NCI-H69 (cell line): ENCODE data around the gene PLCB1.

Experiments used
- DNase-seq: peaks from one replicate; lab custom pipeline; 2025; lab: John Stamatoyannopoulos, UW

Gene PLCB1

DNA sequence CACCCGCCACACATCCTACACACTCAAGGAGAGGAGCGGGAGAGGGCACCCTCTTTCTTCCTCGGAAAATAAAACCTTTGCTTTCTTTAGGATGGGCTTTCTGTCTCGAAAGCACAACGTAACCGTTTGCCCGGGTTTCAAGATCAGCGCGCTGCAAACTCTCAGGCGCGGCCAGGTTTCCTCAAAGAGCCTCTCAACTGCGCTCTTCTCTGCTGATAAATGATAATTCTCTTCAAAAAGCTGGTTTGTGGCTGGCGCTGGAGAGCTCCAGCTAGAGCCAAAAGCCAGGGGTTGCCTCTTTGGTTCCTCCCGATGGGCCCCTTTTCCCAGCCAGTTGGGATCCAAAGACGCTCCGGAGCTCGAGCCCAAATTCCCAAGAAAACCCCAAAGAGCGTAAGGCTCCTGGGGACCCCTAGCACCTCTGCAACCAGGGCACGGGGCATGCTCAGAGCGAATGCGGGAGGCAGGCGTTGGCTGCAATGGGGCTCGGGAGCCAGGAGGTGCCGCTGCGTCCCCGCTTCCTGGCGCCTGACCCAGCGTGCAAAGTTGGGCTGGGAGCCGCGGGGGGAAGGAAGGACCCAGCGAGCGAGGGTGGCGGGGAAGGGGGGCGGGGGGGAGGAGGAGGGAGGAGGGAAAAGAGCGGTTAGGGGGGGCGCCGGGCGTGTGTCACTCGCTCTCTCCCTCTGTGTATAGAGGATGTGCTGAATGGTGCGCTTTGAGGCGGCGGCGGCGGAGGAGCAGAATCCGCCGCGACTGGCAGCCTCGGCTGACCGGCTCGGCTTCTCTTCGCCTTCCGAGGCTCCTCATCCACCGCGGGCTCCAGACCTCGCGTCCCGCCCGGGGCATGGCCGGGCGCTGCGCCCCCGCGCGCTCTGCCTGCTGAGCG lies at the start of gene PLCB1:
TSS of gene PLCB1 (plus strand) at position 669 of the 886 bp plus-strand sequence. CDS start 386 bp downstream, outside the sequence.
- peak; percentile 96 for DNase-seq

GRCh38 chr20:8082989-8083388 lies 49.1 kb upstream of the PLCB1 start:
- peak; percentile 89 for DNase-seq

DNA sequence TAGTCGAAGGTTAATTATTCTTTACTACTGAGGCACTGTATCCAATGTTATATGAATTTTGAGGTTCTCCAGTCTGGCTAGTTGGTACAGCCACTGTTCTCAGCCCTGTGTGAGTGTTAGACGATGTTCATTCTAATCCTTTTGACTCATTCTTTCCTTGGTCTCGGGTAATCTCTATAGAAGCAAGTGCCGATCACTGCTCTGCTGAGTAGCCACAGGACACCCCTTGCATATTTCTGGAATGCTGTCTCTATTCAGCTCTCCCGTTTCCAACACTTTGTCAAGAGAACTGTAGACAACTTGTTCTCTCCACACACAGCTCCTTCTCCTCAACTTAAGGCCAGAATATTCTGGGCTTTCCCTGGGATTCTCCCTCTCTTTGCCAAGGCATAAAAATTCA lies 42.4 kb upstream of the PLCB1 start:
- DNase-seq = no peak

- DNase-seq = peak; percentile 69
These were observed 37.6 kb upstream of the PLCB1 start for GRCh38 chr20:8094415-8094818.

GRCh38 chr20:8094850-8095249 lies 37.2 kb upstream of the PLCB1 start:
- DNase-seq = peak; percentile 55

DNA sequence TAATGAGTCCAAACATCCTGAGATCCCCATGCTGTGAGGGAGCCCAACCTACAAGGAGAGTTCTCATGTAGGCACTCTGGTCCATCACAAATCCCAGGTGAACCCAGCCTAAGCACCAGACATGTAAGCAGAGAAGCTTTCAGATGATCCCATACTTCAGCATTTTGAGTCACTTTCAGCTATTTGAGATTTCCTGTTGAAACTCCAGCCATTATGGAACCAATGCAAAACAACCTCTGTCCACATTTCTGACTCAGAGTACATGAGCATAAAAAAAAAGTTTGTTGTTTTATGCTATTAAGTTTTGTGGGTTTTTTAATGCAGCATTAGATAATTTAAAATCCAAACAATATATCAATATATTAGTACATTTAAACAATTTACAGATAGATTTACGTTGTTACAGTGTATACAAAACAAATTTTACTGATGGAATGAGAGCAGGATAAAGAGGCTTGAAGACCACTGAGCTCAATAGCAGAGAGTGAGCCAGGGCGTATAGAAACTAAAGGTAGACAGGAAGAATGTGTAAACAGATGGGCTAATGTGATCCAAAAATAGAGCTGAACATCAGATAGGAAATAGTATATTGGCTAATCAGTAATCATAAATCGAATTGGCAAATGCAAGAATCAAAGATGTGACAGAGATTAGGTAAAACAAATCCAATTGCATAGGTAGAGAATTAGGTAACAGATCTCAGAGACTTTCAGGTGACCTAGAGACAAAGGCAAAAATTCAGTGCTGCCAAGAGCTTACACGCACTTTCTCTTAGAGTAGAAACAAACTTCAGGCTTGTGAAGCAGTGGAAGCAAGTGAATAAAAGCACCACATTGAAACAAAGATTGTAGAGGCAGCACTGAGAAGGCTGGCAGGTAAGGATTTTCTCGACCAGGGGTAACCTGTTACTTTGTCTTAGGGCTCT lies 36.2 kb upstream of the PLCB1 start:
- no peak for DNase-seq

DNA sequence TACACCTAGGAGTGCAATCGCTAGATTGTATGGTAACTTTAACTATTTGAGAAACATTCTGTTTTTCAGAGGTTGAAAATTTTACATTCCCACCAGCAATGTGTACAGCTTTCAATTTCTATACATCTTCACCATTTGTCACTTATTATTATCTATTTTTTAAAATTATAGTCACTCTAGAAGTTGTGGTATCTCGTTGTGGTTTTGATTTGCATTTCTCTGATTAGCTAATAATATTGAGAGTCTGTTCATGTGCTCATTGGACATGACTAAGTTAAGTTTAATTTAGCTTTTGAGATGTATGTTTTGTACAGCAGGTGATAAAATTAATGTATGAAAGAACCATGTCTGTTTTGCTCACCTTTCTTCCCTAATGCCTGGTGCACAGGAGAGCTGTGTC lies 34.8 kb upstream of the PLCB1 start:
- DNase-seq = no peak

DNA sequence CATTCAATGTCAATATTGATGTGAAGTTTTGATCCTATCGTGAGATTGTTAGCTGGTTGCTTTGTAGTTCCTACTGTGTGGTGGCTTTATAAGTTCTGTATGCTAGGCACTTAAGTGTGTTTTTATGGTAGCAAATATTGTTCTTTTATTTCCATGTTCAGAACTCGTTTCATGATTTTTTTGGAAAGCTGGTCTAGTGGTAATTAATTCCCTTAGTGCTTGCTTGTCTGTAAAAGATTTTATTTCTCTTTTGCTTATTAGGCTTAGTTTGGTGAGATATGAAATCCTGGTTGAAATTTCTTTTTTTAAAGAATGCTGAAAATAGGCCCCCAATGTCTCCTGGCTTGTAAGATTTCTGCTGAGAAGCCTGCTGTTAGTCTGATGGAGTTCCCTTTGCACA lies 27.8 kb upstream of the PLCB1 start:
- no peak for DNase-seq

DNA sequence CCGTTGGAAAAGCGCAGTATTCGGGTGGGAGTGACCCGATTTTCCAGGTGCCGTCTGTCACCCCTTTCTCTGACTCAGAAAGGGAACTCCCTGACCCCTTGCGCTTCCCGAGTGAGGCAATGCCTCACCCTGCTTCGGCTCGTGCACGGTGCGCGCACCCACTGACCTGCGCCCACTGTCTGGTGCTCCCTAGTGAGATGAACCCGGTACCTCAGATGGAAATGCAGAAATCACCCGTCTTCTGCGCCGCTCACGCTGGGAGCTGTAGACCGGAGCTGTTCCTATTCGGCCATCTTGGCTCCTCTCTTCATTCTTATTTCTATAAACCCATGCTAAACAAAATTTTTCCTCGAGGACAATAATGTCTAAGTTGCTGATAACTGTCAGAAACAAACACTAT lies 17.5 kb upstream of the PLCB1 start:
- peak; percentile 25 for DNase-seq

GRCh38 chr20:8115436-8115835 lies 16.6 kb upstream of the PLCB1 start:
- DNase-seq = peak; percentile 41

DNA sequence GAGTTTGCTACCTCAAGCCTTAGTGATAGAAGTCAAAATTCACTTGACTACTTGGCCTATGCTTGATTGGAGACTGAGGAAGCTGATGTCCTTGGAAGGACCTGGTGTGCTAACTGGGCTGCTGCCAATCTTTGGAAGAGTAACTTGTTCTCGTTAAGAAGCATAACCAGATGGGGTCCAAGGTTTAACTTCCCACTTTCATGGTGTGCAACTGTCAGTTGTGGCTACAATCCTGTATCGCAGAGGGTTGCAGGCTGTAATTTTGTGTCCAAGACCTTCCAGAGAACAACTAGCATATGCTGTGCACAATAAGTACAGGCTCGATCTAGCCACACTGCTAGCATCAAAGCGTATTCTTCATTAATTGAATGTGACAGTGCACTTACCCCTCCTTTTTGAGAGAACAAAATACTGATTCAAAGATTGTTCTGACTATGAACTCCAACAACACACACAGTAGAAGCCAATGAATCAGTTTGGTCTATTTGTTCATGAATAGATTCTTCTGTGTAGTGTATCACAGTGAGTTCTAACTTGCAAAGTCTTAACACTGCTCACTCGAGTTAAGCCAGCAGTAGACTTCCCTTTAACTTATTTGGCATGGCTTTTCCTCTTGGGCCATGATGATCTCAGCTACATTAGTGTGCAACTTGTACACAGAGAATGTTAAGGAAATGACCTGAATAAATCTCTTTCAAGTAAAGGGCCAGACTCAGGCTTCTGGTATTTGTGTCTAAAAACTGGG lies 15.8 kb upstream of the PLCB1 start:
- no peak for DNase-seq

GRCh38 chr20:8117636-8118035 lies 14.4 kb upstream of the PLCB1 start:
- no peak for DNase-seq

- DNase-seq = no peak
These were observed 14.0 kb upstream of the PLCB1 start for GRCh38 chr20:8118039-8118438.

GRCh38 chr20:8118760-8119159 lies 13.3 kb upstream of the PLCB1 start:
- no peak for DNase-seq

DNA sequence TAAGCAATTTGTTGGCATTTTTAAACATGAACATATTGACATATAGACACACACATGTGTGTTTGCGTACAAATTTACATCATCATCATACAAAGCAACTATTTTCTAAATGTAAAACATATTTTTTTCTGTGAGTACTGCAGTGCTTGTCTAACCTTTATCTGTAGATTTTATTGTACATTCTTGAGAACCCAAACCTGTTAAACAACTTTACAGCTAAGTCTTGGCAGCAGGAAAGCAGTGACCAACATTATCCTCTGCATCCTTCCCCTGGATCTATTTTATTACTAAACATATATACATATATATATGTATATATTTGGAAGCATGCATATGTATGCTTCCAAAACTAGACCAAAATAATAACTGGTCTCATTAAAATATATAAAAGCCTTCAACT lies 10.4 kb upstream of the PLCB1 start:
- no peak for DNase-seq

DNA sequence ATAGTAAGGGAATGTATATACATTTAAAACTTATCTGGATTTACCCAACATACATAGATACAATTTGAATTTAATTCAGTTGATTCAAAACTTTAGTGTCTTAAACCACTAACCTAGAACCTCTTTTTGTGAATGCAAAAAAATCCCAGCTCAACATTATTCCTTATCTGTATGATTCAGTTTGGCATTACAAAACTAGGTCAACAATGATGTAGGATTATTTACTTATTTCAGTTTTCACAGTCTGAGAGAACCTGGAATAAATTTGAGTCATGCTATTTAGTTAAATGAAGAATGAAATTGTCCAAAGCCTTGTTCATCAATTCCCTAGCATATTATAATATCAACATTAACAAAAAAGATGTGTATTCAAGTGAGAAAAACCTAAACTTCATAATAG lies 7.4 kb upstream of the PLCB1 start:
- DNase-seq = no peak

DNA sequence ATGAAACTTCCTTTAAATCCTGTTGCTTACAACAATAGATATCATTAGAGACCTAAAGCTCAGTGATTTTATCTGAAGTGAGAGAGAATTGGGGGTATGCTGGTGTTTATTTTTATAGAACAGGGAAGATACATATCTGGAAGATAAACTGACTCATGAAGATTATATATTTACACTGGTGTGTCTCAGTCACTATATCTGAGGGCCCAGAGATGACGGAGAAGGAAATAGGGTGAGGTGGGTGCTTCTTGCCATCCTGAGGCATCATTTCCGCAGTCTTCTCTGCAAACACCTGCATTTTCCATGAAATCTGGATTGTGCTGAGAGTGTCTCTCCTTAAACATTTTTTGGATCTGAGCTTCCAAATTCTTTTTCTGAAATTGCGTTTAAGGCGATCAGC lies 5.9 kb upstream of the PLCB1 start:
- DNase-seq = no peak

GRCh38 chr20:8126841-8127378 lies 5.2 kb upstream of the PLCB1 start:
- no peak for DNase-seq

GRCh38 chr20:8127553-8128255 lies 4.4 kb upstream of the PLCB1 start:
- no peak for DNase-seq

DNA sequence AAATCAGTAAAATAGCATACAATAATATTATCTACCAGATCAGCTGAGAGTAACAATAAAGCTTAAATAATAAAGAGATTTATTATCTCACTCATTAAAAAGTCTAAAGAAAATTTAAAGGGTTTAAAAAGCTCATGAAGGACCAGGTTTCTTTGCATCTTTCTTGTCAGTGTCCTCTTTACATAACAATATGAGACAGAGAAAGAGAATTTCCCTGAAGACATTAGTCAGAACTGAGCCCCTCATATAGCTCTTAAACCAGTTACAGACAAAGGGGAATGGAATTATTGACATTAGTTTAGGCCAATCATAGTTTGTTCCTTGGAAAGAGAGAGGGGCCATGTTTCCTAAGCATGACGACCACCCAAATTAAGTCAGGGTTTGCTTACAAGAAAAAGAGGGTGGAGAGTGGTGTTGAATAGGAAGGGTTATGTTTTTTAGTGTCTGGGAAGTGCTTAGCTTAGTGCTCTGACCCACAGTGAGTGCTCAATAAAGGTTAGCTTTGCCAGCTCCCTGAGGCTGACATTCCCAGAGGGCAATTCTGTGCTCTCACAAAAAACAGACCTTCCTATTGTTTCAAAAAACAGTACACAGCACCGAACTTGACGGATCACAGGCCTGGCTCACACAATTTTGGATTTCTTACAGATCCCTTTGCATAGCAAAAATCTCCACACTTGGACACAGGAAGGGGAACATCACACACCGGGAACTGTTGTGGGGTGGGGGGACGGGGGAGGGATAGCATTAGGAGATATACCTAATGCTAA lies 3.6 kb upstream of the PLCB1 start:
- no peak for DNase-seq
